H7 (cell line): Measurements from ENCODE around the gene DRAM2. TPM values are rescaled to one million over a fixed set of nuclear protein-coding genes. Genes with fewer than 3 reads are reported as not detected.

ENCODE experiments used
- DNase-seq: peaks from one replicate; pipeline ENCODE4 v3.0.0; 2012
- H3K27me3 ChIP-seq: 2 replicates; pipeline ENCODE4 v1.6.0; 2011; ENCODE audit warnings: mild to moderate bottlenecking, low read length; ENCODE audit not compliant: control insufficient read depth, insufficient read depth
- H3K36me3 ChIP-seq: replicated peaks from 2 replicates; pipeline ENCODE4 v1.5.1; 2011; ENCODE audit warnings: low read length; ENCODE audit not compliant: control insufficient read depth, insufficient read depth
- H3K4me3 ChIP-seq: 2 replicates; pipeline ENCODE4 v1.5.1; 2011; ENCODE audit warnings: low read depth, mild to moderate bottlenecking, control low read depth, low read length, moderate library complexity; ENCODE audit not compliant: insufficient read depth
- total RNA-seq: library from RNA; depleted of rRNA; stranded (reverse); fragments of >200 nt; shearing (Covaris generic); gene quantifications from 2 replicates; pipeline ENCODE4 v1.2.3, GENCODE V29; 2014; rRNA removed

Gene DRAM2
- total RNA-seq = 119 and 149 TPM in 2 replicates

DNA sequence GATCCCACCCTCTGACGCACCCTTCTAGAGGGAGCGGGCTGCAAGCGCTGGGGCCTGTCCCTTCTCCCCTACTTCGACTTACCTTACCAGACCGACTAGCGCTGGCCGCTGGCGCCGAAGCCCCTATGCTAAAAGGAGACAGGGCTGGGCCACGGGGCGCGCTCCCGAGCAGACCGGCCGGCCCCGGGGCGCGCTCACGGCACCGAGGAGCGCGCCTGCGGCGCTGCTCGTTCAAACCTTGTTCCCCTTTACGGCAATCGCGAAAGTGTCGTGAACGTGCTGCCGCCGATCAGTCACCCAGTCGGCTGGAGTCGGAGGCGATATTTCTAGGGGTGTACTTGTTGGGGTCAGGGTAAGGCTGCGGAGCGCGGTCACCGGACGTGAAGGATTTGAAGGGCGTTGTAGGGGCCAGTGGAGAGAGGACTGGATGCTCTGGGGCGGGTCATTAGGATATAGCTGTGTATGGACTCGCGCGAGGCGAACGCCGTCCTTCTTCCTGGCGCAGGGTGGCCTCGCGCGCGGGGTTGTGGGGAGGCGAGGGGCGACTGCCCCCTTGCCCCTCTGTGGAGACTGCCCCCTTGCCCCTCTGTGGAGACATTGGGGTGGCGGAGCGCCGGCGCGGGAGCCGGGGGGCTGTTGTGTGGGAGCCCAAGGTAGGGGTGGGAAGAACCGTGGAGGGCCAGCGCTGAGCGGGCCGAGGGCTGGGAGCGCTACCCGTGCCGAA, at the start of gene DRAM2, which contains the start of gene CEPT1:
TSS of gene DRAM2 (minus strand) at position 138 of the 724 bp plus-strand sequence. CDS start 8,539 bp downstream, outside the sequence.
TSS of gene CEPT1 (plus strand) at position 268 of the 724 bp plus-strand sequence. CDS start 7,492 bp downstream, outside the sequence.
- Histone ChIP-seq H3K36me3 (peaks cover 1% of the 10 kb centered on the region), H3K4me3 (peak within 1 kb of the TSS; percentile 95), H3K27me3 (no peaks in the 10 kb centered on the region)
- peak; percentile 97 for DNase-seq

DNA sequence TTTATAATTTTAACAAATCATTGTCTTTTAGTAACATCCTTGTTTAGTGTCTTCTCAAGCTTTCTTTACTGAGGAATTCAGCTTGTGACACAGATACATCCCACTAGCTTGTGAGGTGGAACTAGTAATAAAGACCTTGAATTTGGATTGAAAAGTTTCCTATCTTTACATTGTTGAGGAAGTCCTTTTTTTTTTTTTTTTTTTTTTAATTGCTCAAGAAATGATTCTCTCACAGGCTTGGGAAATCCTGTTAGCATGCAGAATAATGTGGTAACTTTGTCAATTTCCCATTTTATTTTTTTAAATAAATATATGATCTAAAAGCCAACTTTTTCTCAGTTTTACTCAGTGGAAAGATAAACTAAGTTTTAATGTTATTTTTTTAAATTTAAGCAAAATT, 44.8 kb upstream of the DRAM2 start:
- no peaks in the 10 kb centered on the region for H3K27me3 ChIP-seq
- H3K4me3 ChIP-seq = no peak overlapping the region
- DNase-seq = no peak
- peaks cover 6% of the 10 kb centered on the region for H3K36me3 ChIP-seq

DNA sequence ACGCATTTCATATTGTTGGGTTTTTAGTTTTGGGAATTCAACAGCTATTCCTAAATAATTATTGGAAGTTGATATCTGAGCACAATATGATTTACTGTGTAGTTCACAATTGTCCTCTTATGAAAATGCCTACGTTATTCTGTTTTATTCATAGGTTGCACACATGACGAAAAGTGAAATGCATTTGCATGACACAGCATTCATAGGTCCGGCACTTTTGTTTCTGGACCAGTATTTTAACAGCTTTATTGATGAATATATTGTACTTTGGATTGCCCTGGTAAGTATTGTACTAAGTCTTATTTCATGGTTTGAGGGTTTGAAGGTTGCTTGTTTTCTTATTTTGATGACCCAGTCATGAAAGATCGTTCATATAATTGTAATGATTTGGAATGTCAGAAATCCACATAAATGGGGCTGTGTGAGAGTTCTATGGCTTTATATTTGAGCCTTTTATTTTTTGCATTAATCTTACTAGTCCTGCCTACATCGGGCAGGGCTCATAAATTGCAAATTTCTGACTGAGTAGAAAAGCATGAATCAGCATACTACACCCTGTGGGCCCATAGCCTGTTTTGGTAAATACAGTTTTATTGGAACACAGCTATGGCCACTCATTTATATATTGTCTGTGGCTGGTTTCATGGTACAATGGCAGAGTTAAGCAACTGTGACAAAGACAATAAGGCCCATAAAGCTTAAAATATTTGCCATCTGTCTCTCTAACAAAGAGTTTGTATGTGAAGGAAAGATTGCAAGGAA, 43.6 kb upstream of the DRAM2 start:
- Histone ChIP-seq H3K27me3 (no peaks in the 10 kb centered on the region), H3K36me3 (peaks cover 6% of the 10 kb centered on the region), H3K4me3 (no peak overlapping the region)
- DNase-seq = no peak

DNA sequence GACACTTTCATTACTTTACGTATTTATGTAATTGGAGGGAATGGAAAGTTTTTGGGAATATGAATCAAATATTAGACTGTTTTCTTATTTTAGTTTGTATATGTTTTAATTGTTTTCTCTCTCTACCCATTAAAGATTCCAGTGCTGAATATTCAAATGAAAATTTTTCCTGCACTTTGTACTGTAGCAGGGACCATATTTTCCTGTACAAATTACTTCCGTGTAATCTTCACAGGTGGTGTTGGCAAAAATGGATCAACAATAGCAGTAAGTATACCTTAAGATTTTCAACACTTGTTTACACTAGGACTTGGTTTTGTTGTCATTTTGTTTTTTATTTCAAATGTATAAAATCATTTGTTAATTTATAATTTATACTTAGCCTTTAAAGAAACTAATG, 42.2 kb upstream of the DRAM2 start:
- H3K27me3 ChIP-seq = no peaks in the 10 kb centered on the region
- peaks cover 3% of the 10 kb centered on the region for H3K36me3 ChIP-seq
- H3K4me3 ChIP-seq = no peak overlapping the region
- no peak for DNase-seq

DNA sequence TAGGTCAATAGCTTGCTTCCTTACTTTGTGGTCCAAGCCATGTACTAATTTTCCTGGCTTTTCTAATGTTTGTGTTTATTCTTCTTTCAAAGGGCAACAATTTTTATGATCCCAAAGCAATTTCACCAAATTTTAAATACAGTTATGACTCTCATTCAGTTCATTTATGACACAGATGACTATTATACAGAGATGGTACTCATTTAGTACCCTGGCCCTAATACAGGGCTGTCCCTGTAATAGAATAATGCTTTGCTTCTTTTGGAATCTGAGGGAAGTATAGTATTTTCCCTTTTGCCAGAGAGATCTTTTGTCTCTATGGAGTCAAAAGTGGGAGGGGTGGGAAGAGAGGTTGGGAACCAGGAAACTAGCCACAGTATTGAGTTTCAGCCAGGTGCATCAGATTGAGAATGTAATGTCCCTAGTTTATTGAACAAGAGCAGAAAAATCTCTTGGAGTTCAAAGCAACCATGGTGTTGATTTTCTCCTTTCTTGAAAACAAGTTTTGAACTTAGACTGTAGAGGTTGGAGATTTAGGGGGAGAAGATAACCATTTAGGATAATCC, 40.2 kb upstream of the DRAM2 start:
- Histone ChIP-seq H3K36me3 (peaks cover 1% of the 10 kb centered on the region), H3K4me3 (no peak overlapping the region), H3K27me3 (no peaks in the 10 kb centered on the region)
- no peak for DNase-seq

DNA sequence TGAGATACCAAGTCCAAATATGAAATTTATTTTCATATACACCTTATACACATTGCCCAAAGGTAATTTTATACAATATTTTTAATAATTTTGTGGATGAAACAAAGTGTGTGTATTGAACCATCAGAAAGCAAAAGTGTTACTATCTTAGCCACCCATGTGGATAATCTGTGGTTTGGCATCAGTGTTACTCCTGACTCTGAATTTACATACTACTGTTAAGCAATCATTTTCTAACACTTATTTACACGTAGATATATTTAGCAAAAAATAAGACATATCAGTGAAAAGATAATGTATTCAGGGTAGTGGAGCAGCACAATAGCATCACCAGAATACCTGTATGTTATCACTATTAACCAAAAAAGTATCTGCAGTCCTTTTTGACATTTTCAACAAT, 36.8 kb upstream of the DRAM2 start:
- no peak overlapping the region for H3K4me3 ChIP-seq
- H3K27me3 ChIP-seq = no peaks in the 10 kb centered on the region
- DNase-seq = no peak
- H3K36me3 ChIP-seq = peaks cover 2% of the 10 kb centered on the region

DNA sequence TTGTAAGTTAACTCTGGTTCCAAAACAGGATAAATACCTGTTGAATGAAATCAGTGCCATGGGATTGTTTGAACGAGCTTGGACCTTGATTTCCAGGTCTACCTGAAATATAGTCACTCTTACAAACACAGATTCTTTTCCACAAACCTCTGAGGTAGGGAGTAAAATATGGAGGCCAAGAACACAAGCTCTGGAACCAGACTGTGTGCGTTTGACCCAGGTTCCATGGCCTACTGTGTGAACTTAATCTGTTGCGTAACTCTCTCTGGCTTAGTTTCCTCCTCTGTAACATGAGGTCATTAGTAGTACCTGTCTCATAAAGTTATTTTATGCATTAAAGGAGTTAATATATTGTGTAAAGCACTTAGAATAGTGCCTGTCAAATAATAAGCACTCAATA, 35.5 kb upstream of the DRAM2 start:
- Histone ChIP-seq H3K4me3 (no peak overlapping the region), H3K36me3 (peaks cover 2% of the 10 kb centered on the region), H3K27me3 (no peaks in the 10 kb centered on the region)
- DNase-seq = no peak

DNA sequence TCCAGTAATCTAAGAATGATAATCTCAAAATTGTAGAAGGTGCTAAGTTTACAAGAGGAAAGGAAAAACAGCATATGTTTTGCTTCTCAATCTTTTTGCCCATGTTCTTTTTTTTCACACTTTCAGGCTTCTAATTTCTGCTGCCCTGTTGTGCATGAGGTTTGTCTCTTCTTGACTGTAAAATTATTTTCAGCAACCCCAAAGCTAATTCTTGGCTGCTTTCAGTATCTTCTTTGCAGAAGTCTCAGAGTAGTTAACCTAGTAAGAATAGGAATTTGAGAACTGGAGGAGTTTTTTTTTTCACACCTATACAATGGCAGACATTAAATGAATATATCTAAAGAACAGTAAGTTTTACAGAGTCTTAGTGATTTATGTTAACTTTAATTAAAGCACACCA, 34.2 kb upstream of the DRAM2 start:
- H3K36me3 ChIP-seq = peaks cover 2% of the 10 kb centered on the region
- H3K4me3 ChIP-seq = no peak overlapping the region
- DNase-seq = no peak
- H3K27me3 ChIP-seq = no peaks in the 10 kb centered on the region

DNA sequence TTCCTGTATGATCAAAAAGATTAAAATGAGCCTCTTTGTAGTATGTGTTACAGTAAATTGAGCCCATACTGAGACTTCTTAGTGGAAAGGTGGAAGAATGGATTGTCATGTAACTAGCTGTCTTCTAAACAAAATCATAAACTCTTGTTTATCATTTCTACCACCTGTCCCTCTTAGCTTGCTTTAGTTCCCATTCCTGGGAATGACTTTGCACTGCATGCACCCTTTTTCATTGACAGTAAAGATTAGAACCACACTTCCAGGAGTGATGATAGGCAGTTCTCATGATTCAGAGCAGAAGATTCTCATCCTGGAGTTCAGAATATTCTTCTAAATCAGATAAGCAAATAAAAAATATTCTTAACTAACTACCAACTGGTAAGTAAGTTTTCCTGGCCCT, 32.6 kb upstream of the DRAM2 start:
- H3K4me3 ChIP-seq = no peak overlapping the region

DNA sequence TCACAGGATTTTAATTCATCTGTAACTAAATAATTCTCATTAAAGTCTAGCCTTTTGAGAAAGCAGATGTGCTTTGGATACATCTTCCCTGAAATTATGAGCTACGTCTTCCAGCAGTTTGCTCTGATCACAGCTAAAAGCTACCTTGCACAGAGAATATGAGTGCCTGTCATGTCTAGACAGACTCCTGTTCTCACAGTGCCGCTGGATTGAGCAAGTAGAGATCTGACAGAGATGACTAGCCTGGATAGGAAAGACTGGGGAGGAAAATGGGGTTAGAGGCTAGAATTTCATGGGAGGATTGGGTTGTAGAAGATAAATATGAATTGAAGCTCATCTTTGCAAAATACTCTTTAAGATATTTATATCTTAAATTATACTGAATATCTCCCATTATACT, 24.3 kb upstream of the DRAM2 start:
- no peak overlapping the region for H3K4me3 ChIP-seq
- no peaks in the 10 kb centered on the region for H3K27me3 ChIP-seq
- DNase-seq = no peak
- H3K36me3 ChIP-seq = no peaks in the 10 kb centered on the region; the same call in none of the 2 replicates

More for the DNA sequence above, 32.6 kb upstream of the DRAM2 start:
- no peak for DNase-seq
- no peaks in the 10 kb centered on the region for H3K27me3 ChIP-seq
- peaks cover 2% of the 10 kb centered on the region for H3K36me3 ChIP-seq

DNA sequence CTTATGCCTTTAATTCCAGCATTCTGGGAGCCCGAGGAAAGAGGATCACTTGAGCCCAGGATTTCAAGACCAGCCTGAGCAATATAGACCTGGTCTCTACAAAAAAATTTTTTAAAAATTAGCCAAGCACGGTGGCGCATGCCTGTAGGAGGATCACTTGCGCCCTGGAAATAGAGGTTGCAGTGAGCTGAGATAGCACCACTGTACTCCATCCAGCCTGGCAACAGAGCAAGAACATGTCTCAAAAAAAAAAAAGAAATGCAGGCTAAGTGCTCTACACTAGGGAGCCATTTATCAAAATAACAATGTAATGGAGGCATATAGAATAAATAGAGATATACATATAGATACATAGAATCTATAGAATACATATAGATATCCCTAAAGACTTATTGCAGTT, 23.5 kb upstream of the DRAM2 start:
- H3K27me3 ChIP-seq = no peaks in the 10 kb centered on the region
- no peaks in the 10 kb centered on the region; the same call in none of the 2 replicates for H3K36me3 ChIP-seq
- DNase-seq = no peak
- no peak overlapping the region for H3K4me3 ChIP-seq

DNA sequence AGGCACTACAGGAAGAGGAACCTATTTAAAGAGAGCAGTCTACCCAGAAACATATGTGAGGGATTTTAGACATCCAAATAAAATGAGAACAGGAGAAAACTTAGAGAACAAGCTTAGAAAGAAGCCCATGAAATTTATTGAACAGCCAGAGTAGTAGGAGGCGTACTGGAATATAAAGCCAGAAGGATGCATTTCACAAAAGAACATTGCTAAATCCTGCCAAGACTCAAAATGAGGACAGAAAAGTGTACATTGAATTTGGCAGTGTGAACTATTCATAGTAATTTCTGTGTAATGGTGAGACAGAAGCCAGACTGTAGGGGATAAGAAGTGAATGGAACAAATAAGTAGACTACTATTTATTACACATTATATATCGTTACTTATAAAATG, 22.6 kb upstream of the DRAM2 start:
- no peak for DNase-seq
- no peaks in the 10 kb centered on the region; the same call in none of the 2 replicates for H3K36me3 ChIP-seq
- H3K4me3 ChIP-seq = no peak overlapping the region
- no peaks in the 10 kb centered on the region for H3K27me3 ChIP-seq

DNA sequence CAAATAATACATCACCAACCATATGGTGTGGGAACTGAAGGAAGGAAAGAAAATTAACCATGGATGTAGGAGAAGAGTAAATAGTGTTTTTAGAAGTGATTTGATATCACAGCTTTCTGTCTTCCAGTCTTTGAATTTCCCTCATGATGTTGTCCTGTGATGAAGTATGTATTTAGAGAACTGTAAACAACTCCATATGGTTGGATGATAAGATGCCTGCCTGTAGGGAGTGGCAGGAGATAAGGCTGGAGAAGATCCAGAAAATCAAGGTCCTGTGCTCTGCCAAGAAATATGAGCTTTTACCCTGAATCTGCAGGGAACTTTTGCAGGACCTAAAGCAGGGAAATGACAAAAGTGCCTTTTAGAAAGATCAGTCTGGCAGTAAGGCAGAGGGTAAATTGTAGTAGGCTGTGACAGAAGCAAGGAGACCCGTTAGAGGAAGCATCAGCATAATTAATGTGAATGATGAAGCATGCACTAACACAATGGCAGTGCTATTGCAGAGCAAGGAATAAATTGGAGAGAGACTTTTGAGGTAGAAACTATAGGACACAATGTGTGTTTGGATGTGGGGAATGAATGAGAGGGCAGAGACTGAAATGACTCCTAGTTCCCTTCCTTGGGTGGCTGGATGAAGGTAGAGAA, 22.1 kb upstream of the DRAM2 start:
- Histone ChIP-seq H3K27me3 (no peaks in the 10 kb centered on the region), H3K36me3 (no peaks in the 10 kb centered on the region; the same call in none of the 2 replicates), H3K4me3 (no peak overlapping the region)
- DNase-seq = no peak

DNA sequence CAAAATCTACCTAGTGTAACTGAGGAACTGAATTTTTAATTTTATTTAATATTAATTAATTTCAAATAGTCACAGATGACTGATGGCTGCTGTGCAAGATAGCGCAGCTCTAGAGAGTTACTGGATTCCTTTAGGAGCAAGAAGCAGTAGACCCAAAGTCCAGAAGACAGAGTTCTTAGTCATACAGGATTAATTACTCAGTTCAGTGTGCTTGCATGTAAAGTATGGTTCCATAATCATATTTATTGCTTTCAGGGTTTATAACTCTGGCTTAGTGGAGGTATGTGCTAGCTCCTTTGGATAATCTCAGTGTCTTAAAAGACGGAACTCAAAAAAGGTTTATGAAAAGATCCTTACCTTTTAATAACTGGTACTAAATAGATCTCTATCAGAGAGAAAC, 17.5 kb upstream of the DRAM2 start:
- H3K4me3 ChIP-seq = no peak overlapping the region
- no peaks in the 10 kb centered on the region for H3K27me3 ChIP-seq
- DNase-seq = no peak
- peaks cover 1% of the 10 kb centered on the region for H3K36me3 ChIP-seq
